GM23248 (cell line): Measurements from ENCODE around the gene GPR108.

Experiments
- EZH2 ChIP-seq: fragments of 200-600 bp; sonication (generic); IDR thresholded peaks from 2 replicates; pipeline ENCODE4 v1.6.1; 2018; ENCODE audit warnings: antibody characterized with exemption, mild to moderate bottlenecking; ENCODE audit not compliant: insufficient read depth, poor library complexity, severe bottlenecking
- EZH2phosphoT487 ChIP-seq: fragments of 200-600 bp; sonication (generic); IDR thresholded peaks from 2 replicates; pipeline ENCODE4 v1.6.1; 2018; ENCODE audit warnings: antibody characterized with exemption, moderate library complexity, mild to moderate bottlenecking, low read depth; ENCODE audit not compliant: insufficient read depth

GRCh38 chr19:6732803-6733337 is 4.5 kb downstream of the GPR108 start:
- no peak for TF ChIP-seq EZH2
- TF ChIP-seq EZH2phosphoT487 = no peak
